CD4-positive, alpha-beta T cell treated with Interleukin-17A for 4 hours (primary cell): ENCODE measurements around the gene CBFA2T2.
"Not testable (repeated sequence)": the region's sequence is repeated elsewhere in the genome, so short reads cannot be mapped to it uniquely, and the experiment has no call there.

Experiments used
- DNase-seq: peaks from one replicate; pipeline ENCODE4 v3.0.0-alpha.2; 2020; ENCODE audit warnings: mixed read lengths

The CBFA2T2 gene

GRCh38 chr20:33490023-33490933, at the start of gene CBFA2T2:
TSS of gene CBFA2T2 (plus strand) at chr20:33490096. CDS start at chr20:33490268, 172 bp downstream.
- DNase-seq = no peak

GRCh38 chr20:33440562-33440961, 49.3 kb upstream of the CBFA2T2 start:
- not testable (repeated sequence) for DNase-seq

- no peak for DNase-seq
These were observed 48.5 kb upstream of the CBFA2T2 start for GRCh38 chr20:33441142-33441955.

- peak; percentile 6 for DNase-seq
These were observed 47.5 kb upstream of the CBFA2T2 start for GRCh38 chr20:33442136-33443005.

GRCh38 chr20:33443006-33443511, 46.8 kb upstream of the CBFA2T2 start:
- peak; percentile 50 for DNase-seq

- DNase-seq = peak; percentile 96
These were observed 46.2 kb upstream of the CBFA2T2 start, which contains the start of gene SNTA1 for GRCh38 chr20:33443512-33444239. TSS of gene SNTA1 (minus strand) at chr20:33443763. CDS start at chr20:33443620, 143 bp downstream.

GRCh38 chr20:33444797-33445560, 44.9 kb upstream of the CBFA2T2 start:
- DNase-seq = peak; percentile 55

GRCh38 chr20:33445881-33446625, 43.8 kb upstream of the CBFA2T2 start:
- no peak for DNase-seq

GRCh38 chr20:33450867-33451266, 39.0 kb upstream of the CBFA2T2 start:
- DNase-seq = no peak

GRCh38 chr20:33456916-33457642, 32.8 kb upstream of the CBFA2T2 start:
- peak; percentile 90 for DNase-seq

GRCh38 chr20:33459599-33459998, 30.3 kb upstream of the CBFA2T2 start:
- DNase-seq = no peak

- DNase-seq = no peak
These were observed 29.2 kb upstream of the CBFA2T2 start for GRCh38 chr20:33460711-33461110.

- DNase-seq = no peak
These were observed 26.4 kb upstream of the CBFA2T2 start for GRCh38 chr20:33463332-33464101.

- DNase-seq = not testable (repeated sequence)
These were observed 25.1 kb upstream of the CBFA2T2 start for GRCh38 chr20:33464759-33465158.

GRCh38 chr20:33465481-33466302, 24.2 kb upstream of the CBFA2T2 start:
- no peak for DNase-seq

GRCh38 chr20:33466303-33466646, 23.6 kb upstream of the CBFA2T2 start:
- no peak for DNase-seq

GRCh38 chr20:33470457-33470856, 19.4 kb upstream of the CBFA2T2 start:
- no peak for DNase-seq

GRCh38 chr20:33470866-33471265, 19.0 kb upstream of the CBFA2T2 start:
- no peak for DNase-seq
